ENCODE measurements around the gene LANCL2. TPM values are rescaled to one million over a fixed set of nuclear protein-coding genes. Genes with fewer than 3 reads are reported as not detected.

The LANCL2 gene
- total and polyA plus RNA-seq, 2 experiments from 2014 or later: 7.3 to 10.7 TPM

DNA sequence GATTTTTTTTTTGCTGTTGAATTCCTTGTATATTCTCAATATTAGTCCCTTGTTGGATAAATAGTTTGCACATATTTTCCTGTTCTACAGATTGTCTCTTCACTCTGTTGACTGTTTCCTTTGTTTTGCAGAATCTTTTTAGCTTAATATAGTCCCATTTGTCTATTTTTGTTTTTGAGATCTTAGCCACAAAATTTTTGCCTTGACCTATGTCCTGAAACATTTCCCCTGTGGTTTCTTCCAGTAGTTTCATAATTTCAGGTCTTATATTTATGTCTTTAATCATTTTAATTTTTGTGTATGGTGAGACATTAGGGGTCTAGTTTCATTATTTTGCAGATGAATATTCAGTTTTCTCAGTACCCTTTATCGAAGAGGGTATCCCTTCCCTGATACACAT is 92.7 kb downstream of the LANCL2 start:
- no peaks in the 10 kb centered on the region for H3K36me3 ChIP-seq (ENCODE audit: insufficient read depth)
- 0 out of 2 replicates have a peak, but pooled peaks cover 3% of the 10 kb centered on the region for H4K20me1 ChIP-seq (replicated peaks; ENCODE audit: insufficient read depth)
- no peaks in the 10 kb centered on the region for H3K9me2 ChIP-seq (ENCODE audit: insufficient read depth)
- peaks cover 59% of the 10 kb centered on the region for H3K9me3 Mint-ChIP-seq
- H3F3A ChIP-seq (replicated peaks; ENCODE audit: low read depth): no peaks in the 10 kb centered on the region
- no peak overlapping the region for H3K27ac ChIP-seq (ENCODE audit: low read depth)
- H3K79me2 ChIP-seq (replicated peaks; ENCODE audit: insufficient read depth): no peaks in the 10 kb centered on the region
- TF ChIP-seq, protein P1, sequence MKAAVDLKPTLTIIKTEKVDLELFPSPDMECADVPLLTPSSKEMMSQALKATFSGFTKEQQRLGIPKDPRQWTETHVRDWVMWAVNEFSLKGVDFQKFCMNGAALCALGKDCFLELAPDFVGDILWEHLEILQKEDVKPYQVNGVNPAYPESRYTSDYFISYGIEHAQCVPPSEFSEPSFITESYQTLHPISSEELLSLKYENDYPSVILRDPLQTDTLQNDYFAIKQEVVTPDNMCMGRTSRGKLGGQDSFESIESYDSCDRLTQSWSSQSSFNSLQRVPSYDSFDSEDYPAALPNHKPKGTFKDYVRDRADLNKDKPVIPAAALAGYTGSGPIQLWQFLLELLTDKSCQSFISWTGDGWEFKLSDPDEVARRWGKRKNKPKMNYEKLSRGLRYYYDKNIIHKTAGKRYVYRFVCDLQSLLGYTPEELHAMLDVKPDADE (IDR thresholded peaks at IDR 0.05): no peak
- no peak for TF ChIP-seq NANOG (IDR thresholded peaks at IDR 0.05; ENCODE audit: borderline replicate concordance)
- TF ChIP-seq STAT1 (IDR thresholded peaks at IDR 0.05; ENCODE audit: unreplicated experiment): no peak
- TF ChIP-seq, protein P2, sequence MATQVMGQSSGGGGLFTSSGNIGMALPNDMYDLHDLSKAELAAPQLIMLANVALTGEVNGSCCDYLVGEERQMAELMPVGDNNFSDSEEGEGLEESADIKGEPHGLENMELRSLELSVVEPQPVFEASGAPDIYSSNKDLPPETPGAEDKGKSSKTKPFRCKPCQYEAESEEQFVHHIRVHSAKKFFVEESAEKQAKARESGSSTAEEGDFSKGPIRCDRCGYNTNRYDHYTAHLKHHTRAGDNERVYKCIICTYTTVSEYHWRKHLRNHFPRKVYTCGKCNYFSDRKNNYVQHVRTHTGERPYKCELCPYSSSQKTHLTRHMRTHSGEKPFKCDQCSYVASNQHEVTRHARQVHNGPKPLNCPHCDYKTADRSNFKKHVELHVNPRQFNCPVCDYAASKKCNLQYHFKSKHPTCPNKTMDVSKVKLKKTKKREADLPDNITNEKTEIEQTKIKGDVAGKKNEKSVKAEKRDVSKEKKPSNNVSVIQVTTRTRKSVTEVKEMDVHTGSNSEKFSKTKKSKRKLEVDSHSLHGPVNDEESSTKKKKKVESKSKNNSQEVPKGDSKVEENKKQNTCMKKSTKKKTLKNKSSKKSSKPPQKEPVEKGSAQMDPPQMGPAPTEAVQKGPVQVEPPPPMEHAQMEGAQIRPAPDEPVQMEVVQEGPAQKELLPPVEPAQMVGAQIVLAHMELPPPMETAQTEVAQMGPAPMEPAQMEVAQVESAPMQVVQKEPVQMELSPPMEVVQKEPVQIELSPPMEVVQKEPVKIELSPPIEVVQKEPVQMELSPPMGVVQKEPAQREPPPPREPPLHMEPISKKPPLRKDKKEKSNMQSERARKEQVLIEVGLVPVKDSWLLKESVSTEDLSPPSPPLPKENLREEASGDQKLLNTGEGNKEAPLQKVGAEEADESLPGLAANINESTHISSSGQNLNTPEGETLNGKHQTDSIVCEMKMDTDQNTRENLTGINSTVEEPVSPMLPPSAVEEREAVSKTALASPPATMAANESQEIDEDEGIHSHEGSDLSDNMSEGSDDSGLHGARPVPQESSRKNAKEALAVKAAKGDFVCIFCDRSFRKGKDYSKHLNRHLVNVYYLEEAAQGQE (IDR thresholded peaks at IDR 0.05; ENCODE audit: unreplicated experiment): no peak
- TF ChIP-seq ZNF114 (CRISPR knock-in tag; IDR thresholded peaks at IDR 0.05): no peak
- H3K27me3 Mint-ChIP-seq (ENCODE audit: insufficient read depth, low read depth, poor library complexity): peaks cover 5% of the 10 kb centered on the region
- H3K27me3 ChIP-seq (ENCODE audit: insufficient read depth): no peaks in the 10 kb centered on the region
- H3K36me3 Mint-ChIP-seq (ENCODE audit: low read depth): peaks cover 34% of the 10 kb centered on the region
- no peak overlapping the region for H3K4me3 ChIP-seq
- no peaks in the 10 kb centered on the region for H3K4me1 ChIP-seq (ENCODE audit: insufficient read depth)
- no peak for ATAC-seq
- DNase-seq (ENCODE audit: low spot score): no peak
- H3K4me1 Mint-ChIP-seq: no peaks in the 10 kb centered on the region
- no peak overlapping the region for H3K4me2 ChIP-seq
- H3K4me3 Mint-ChIP-seq: no peak overlapping the region
- no peak overlapping the region for H3K27ac Mint-ChIP-seq
- H2AFZ ChIP-seq: no peak overlapping the region

DNA sequence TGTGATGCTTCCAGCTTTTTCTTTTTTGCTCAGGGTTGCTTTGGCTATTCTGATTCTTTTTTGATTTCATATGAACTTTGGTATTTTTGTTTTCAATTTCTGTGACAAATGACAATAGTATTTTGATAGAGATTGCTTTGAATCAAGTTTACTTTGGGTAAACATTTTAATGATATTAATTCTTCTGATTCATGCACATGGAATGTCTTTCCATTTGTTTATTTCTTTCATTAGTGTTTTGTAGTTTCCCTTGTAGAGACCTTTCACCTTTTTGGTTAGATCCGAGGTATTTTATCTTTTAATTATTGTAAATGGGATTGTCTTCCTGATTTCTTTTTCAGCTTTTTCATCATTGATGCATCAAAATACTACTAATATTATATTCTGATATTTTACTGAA is 93.2 kb downstream of the LANCL2 start:
- DNase-seq (ENCODE audit: low spot score): no peak
- H3K79me2 ChIP-seq (replicated peaks; ENCODE audit: insufficient read depth): no peaks in the 10 kb centered on the region
- no peaks in the 10 kb centered on the region for H3K36me3 ChIP-seq (ENCODE audit: insufficient read depth)
- no peak overlapping the region for H3K27ac ChIP-seq (ENCODE audit: low read depth)
- Mint-ChIP-seq H3K36me3 (ENCODE audit: low read depth) (peaks cover 39% of the 10 kb centered on the region), H3K9me3 (peaks cover 64% of the 10 kb centered on the region), H3K27ac (no peak overlapping the region), H3K27me3 (ENCODE audit: insufficient read depth, low read depth, poor library complexity) (peaks cover 7% of the 10 kb centered on the region), H3K4me3 (no peak overlapping the region), H3K4me1 (no peaks in the 10 kb centered on the region)
- H3K4me1 ChIP-seq (ENCODE audit: insufficient read depth): no peaks in the 10 kb centered on the region
- H4K20me1 ChIP-seq (replicated peaks; ENCODE audit: insufficient read depth): no peaks in the 10 kb centered on the region
- H3K9me2 ChIP-seq (ENCODE audit: insufficient read depth): no peaks in the 10 kb centered on the region
- H3F3A ChIP-seq (replicated peaks; ENCODE audit: low read depth): no peaks in the 10 kb centered on the region
- H2AFZ ChIP-seq: no peak overlapping the region
- ATAC-seq: no peak
- H3K4me2 ChIP-seq: no peak overlapping the region
- H3K4me3 ChIP-seq: no peak overlapping the region
- H3K27me3 ChIP-seq (ENCODE audit: insufficient read depth): no peaks in the 10 kb centered on the region
- TF ChIP-seq, protein P3, sequence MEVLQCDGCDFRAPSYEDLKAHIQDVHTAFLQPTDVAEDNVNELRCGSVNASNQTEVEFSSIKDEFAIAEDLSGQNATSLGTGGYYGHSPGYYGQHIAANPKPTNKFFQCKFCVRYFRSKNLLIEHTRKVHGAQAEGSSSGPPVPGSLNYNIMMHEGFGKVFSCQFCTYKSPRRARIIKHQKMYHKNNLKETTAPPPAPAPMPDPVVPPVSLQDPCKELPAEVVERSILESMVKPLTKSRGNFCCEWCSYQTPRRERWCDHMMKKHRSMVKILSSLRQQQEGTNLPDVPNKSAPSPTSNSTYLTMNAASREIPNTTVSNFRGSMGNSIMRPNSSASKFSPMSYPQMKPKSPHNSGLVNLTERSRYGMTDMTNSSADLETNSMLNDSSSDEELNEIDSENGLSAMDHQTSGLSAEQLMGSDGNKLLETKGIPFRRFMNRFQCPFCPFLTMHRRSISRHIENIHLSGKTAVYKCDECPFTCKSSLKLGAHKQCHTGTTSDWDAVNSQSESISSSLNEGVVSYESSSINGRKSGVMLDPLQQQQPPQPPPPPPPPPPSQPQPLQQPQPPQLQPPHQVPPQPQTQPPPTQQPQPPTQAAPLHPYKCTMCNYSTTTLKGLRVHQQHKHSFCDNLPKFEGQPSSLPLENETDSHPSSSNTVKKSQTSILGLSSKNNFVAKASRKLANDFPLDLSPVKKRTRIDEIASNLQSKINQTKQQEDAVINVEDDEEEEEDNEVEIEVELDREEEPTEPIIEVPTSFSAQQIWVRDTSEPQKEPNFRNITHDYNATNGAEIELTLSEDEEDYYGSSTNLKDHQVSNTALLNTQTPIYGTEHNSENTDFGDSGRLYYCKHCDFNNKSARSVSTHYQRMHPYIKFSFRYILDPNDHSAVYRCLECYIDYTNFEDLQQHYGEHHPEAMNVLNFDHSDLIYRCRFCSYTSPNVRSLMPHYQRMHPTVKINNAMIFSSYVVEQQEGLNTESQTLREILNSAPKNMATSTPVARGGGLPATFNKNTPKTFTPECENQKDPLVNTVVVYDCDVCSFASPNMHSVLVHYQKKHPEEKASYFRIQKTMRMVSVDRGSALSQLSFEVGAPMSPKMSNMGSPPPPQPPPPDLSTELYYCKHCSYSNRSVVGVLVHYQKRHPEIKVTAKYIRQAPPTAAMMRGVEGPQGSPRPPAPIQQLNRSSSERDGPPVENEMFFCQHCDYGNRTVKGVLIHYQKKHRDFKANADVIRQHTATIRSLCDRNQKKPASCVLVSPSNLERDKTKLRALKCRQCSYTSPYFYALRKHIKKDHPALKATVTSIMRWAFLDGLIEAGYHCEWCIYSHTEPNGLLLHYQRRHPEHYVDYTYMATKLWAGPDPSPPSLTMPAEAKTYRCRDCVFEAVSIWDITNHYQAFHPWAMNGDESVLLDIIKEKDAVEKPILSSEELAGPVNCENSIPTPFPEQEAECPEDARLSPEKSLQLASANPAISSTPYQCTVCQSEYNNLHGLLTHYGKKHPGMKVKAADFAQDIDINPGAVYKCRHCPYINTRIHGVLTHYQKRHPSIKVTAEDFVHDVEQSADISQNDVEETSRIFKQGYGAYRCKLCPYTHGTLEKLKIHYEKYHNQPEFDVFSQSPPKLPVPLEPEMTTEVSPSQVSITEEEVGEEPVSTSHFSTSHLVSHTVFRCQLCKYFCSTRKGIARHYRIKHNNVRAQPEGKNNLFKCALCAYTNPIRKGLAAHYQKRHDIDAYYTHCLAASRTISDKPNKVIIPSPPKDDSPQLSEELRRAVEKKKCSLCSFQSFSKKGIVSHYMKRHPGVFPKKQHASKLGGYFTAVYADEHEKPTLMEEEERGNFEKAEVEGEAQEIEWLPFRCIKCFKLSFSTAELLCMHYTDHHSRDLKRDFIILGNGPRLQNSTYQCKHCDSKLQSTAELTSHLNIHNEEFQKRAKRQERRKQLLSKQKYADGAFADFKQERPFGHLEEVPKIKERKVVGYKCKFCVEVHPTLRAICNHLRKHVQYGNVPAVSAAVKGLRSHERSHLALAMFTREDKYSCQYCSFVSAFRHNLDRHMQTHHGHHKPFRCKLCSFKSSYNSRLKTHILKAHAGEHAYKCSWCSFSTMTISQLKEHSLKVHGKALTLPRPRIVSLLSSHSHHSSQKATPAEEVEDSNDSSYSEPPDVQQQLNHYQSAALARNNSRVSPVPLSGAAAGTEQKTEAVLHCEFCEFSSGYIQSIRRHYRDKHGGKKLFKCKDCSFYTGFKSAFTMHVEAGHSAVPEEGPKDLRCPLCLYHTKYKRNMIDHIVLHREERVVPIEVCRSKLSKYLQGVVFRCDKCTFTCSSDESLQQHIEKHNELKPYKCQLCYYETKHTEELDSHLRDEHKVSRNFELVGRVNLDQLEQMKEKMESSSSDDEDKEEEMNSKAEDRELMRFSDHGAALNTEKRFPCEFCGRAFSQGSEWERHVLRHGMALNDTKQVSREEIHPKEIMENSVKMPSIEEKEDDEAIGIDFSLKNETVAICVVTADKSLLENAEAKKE (CRISPR knock-in tag; IDR thresholded peaks at IDR 0.05): no peak
- TF ChIP-seq, protein P1 (IDR thresholded peaks at IDR 0.05): no peak
- TF ChIP-seq EZH2phosphoT487 (IDR thresholded peaks at IDR 0.05; ENCODE audit: unreplicated experiment): no peak
- TF ChIP-seq, protein P4, sequence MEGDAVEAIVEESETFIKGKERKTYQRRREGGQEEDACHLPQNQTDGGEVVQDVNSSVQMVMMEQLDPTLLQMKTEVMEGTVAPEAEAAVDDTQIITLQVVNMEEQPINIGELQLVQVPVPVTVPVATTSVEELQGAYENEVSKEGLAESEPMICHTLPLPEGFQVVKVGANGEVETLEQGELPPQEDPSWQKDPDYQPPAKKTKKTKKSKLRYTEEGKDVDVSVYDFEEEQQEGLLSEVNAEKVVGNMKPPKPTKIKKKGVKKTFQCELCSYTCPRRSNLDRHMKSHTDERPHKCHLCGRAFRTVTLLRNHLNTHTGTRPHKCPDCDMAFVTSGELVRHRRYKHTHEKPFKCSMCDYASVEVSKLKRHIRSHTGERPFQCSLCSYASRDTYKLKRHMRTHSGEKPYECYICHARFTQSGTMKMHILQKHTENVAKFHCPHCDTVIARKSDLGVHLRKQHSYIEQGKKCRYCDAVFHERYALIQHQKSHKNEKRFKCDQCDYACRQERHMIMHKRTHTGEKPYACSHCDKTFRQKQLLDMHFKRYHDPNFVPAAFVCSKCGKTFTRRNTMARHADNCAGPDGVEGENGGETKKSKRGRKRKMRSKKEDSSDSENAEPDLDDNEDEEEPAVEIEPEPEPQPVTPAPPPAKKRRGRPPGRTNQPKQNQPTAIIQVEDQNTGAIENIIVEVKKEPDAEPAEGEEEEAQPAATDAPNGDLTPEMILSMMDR (conservative IDR thresholded peaks at IDR 0.05; ENCODE audit: low read depth in 2 of 2): no peak

Measured in GM23338 (cell line).